Hepatocyte (in vitro differentiated cells): ENCODE data around the gene SAMD1. TPM values are rescaled to one million over a fixed set of nuclear protein-coding genes. Genes with fewer than 3 reads are reported as not detected.

Source experiments
- DNase-seq: peaks from one replicate; pipeline ENCODE4 v3.0.0-alpha.2; 2016; ENCODE audit warnings: low spot score
- H2AFZ ChIP-seq: fragments of 200-600 bp; sonication (generic); 2 replicates; pipeline ENCODE4 v1.6.0; 2016; ENCODE audit warnings: antibody characterized with exemption, mild to moderate bottlenecking
- H3K27ac ChIP-seq: fragments of 200-600 bp; sonication (generic); 2 replicates; pipeline ENCODE4 v1.5.1; 2016; ENCODE audit warnings: mild to moderate bottlenecking
- H3K27me3 ChIP-seq: fragments of 200-600 bp; sonication (generic); 2 replicates; pipeline ENCODE4 v1.6.1; 2016
- H3K36me3 ChIP-seq: fragments of 200-600 bp; sonication (generic); replicated peaks from 2 replicates; pipeline ENCODE4 v1.5.1; 2016; ENCODE audit warnings: low read depth; ENCODE audit not compliant: insufficient read depth
- H3K4me1 ChIP-seq: fragments of 200-600 bp; sonication (generic); 2 replicates; pipeline ENCODE4 v1.5.1; 2016; ENCODE audit warnings: mild to moderate bottlenecking, moderate library complexity; ENCODE audit not compliant: insufficient read depth
- H3K4me2 ChIP-seq: fragments of 200-600 bp; sonication (generic); 2 replicates; pipeline ENCODE4 v1.6.0; 2016
- H3K4me3 ChIP-seq: fragments of 200-600 bp; sonication (generic); 2 replicates; pipeline ENCODE4 v1.5.1; 2016; ENCODE audit warnings: mild to moderate bottlenecking
- H3K79me2 ChIP-seq: fragments of 200-600 bp; sonication (generic); 2 replicates; pipeline ENCODE4 v1.6.0; 2017; ENCODE audit warnings: mild to moderate bottlenecking
- H3K9me2 ChIP-seq: fragments of 200-600 bp; sonication (generic); replicated peaks from 2 replicates; pipeline ENCODE4 v1.6.0; 2017; ENCODE audit warnings: mild to moderate bottlenecking; ENCODE audit not compliant: insufficient read depth
- H3K9me3 ChIP-seq: fragments of 200-600 bp; sonication (generic); 2 replicates; pipeline ENCODE4 v1.5.1; 2016; ENCODE audit warnings: low read depth, mild to moderate bottlenecking
- H4K20me1 ChIP-seq: fragments of 200-600 bp; sonication (generic); 2 replicates; pipeline ENCODE4 v1.6.0; 2016; ENCODE audit warnings: mild to moderate bottlenecking; ENCODE audit not compliant: insufficient read depth, poor library complexity, severe bottlenecking
- EZH2 ChIP-seq: fragments of 200-600 bp; sonication (generic); IDR thresholded peaks from 2 replicates; pipeline ENCODE4 v1.6.1; 2016; ENCODE audit warnings: antibody characterized with exemption, mild to moderate bottlenecking, borderline replicate concordance
- EZH2phosphoT487 ChIP-seq: fragments of 200-600 bp; sonication (generic); IDR thresholded peaks from one replicate; pipeline ENCODE4 v1.6.1; 2018; ENCODE audit warnings: antibody characterized with exemption, mild to moderate bottlenecking, low read depth, moderate library complexity; ENCODE audit not compliant: unreplicated experiment, severe bottlenecking
- WGBS: methylation state at CpG from one replicate; pipeline ENCODE4 v1.1.6; 2016; ENCODE audit warnings: low lambda C conversion rate; ENCODE audit errors: missing lambda C conversion rate; 5-methylcytosine and 5-hydroxymethylcytosine counted together
- polyA plus RNA-seq: library from polyadenylated mRNA; unstranded; fragments of >200 nt; fragmentation: Nextera tagmentation; extraction: Ambion mirVana; gene quantifications from 2 replicates; pipeline ENCODE4 v1.2.1, GENCODE V29; 2016
- total RNA-seq: library from RNA; depleted of rRNA; stranded (reverse); fragments of >200 nt; gene quantifications from 2 replicates; pipeline ENCODE4 v1.2.3, GENCODE V29; 2014
- TF ChIP-seq, protein P1 (sequence below): fragments of 200-600 bp; sonication (generic); IDR thresholded peaks from 2 replicates; pipeline ENCODE4 v1.5.1; 2016; ENCODE audit warnings: antibody characterized with exemption, mild to moderate bottlenecking; ENCODE audit not compliant: poor library complexity

SAMD1 gene
- total and polyA plus RNA-seq, 2 experiments from 2014 or later: 35.8 to 45.6 TPM

DNA sequence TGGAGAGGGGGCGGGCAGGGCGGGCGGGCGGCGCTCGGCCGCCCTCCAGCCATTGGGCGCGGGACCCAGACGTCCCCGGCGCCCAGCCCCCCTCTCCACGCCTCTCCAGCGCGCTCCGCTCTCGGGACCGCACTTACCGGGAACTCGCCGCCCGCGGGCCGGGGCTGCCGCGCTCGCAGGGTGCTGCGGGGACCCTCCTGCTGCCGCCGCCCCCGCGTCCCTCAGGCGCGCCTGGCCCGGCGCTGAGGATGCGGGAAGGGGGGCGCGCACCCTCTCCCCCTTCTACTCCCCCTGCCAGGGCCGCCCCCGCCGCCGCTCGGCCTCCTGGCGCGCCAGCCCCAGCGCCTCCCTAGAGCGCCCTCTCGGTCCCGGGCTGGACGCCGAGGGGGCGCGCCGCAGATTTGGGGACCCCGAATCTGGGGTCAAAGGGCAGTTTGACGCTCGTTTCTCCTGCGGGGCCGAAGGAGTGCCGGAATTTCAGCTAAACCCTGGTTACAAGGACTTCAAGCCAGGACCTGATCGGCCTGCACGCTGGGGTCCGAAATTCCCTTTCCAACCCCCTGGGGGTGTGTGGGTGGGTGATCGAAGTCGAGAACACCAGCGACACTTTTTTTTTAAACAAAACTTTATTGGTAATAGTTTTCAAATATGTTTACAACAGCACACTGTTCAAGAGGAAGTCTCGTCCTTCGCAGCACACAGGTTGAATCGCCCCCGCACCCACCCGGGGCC, 696 bp upstream of the SAMD1 start:
- peak; percentile 66 for DNase-seq
- Histone ChIP-seq H3K79me2 (peaks cover 6% of the 10 kb centered on the region), H3K27me3 (no peaks in the 10 kb centered on the region), H3K36me3 (no peaks in the 10 kb centered on the region), H4K20me1 (peaks cover 7% of the 10 kb centered on the region), H3K9me2 (no peaks in the 10 kb centered on the region), H3K4me1 (no peaks in the 10 kb centered on the region), H3K27ac (peak overlapping the region; percentile 98), H3K4me2 (peak overlapping the region; percentile 96), H3K4me3 (peak overlapping the region; percentile 93), H2AFZ (peak overlapping the region; percentile 92), H3K9me3 (no peaks in the 10 kb centered on the region)
- TF ChIP-seq EZH2: no peak
- TF ChIP-seq, protein P1, sequence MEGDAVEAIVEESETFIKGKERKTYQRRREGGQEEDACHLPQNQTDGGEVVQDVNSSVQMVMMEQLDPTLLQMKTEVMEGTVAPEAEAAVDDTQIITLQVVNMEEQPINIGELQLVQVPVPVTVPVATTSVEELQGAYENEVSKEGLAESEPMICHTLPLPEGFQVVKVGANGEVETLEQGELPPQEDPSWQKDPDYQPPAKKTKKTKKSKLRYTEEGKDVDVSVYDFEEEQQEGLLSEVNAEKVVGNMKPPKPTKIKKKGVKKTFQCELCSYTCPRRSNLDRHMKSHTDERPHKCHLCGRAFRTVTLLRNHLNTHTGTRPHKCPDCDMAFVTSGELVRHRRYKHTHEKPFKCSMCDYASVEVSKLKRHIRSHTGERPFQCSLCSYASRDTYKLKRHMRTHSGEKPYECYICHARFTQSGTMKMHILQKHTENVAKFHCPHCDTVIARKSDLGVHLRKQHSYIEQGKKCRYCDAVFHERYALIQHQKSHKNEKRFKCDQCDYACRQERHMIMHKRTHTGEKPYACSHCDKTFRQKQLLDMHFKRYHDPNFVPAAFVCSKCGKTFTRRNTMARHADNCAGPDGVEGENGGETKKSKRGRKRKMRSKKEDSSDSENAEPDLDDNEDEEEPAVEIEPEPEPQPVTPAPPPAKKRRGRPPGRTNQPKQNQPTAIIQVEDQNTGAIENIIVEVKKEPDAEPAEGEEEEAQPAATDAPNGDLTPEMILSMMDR: peak; percentile 43
- TF ChIP-seq EZH2phosphoT487: no peak
- WGBS: 2% methylated on average over 24 of the region's 72 CpGs

- H3K9me3 ChIP-seq: no peaks in the 10 kb centered on the region
- no peak for TF ChIP-seq EZH2
- TF ChIP-seq, protein P1: no peak
- H2AFZ ChIP-seq: no peak overlapping the region
- peak overlapping the region; percentile 79 for H3K4me3 ChIP-seq
- WGBS: under 1% methylated on average over 69 of the region's 142 CpGs
- H4K20me1 ChIP-seq: peaks cover 7% of the 10 kb centered on the region
- peak; percentile 79 for DNase-seq
- no peaks in the 10 kb centered on the region for H3K36me3 ChIP-seq
- H3K79me2 ChIP-seq: peaks cover 6% of the 10 kb centered on the region
- no peaks in the 10 kb centered on the region for H3K4me1 ChIP-seq
- H3K27me3 ChIP-seq: no peaks in the 10 kb centered on the region
- H3K9me2 ChIP-seq: no peaks in the 10 kb centered on the region
- H3K4me2 ChIP-seq: peak overlapping the region; percentile 96
- H3K27ac ChIP-seq: peak overlapping the region; percentile 79
Observed at GRCh38 chr19:14089662-14090508, 666 bp downstream of the SAMD1 start.

GRCh38 chr19:14089412-14089661, 1.2 kb downstream of the SAMD1 start:
- no peaks in the 10 kb centered on the region for H3K9me3 ChIP-seq
- TF ChIP-seq EZH2: no peak
- TF ChIP-seq EZH2phosphoT487: no peak
- TF ChIP-seq, protein P1: peak; percentile 15
- H3K4me2 ChIP-seq: peak overlapping the region; percentile 92
- H3K4me1 ChIP-seq: no peaks in the 10 kb centered on the region
- no peaks in the 10 kb centered on the region for H3K27me3 ChIP-seq
- WGBS: 10% methylated on average over 16 of the region's 16 CpGs
- peak overlapping the region; percentile 52 for H3K4me3 ChIP-seq
- H4K20me1 ChIP-seq: peaks cover 7% of the 10 kb centered on the region
- no peaks in the 10 kb centered on the region for H3K9me2 ChIP-seq
- H3K79me2 ChIP-seq: peaks cover 6% of the 10 kb centered on the region
- no peak overlapping the region for H3K27ac ChIP-seq
- DNase-seq: peak; percentile 34
- no peak overlapping the region for H2AFZ ChIP-seq
- no peaks in the 10 kb centered on the region for H3K36me3 ChIP-seq
